NCI-H1930 (cell line): ENCODE results near the gene BMPR1B.

Source experiments
- DNase-seq, 2 experiments: peaks; one replicate each; lab custom pipeline; 2025; lab: John Stamatoyannopoulos, UW

BMPR1B gene

GRCh38 chr4:94757192-94758140 lies at the start of gene BMPR1B:
BMPR1B (plus strand) TSS chr4:94757955; CDS start chr4:95104425, 346,470 bp downstream.
- DNase-seq, result no peak

- DNase-seq, result no peak
Measured at GRCh38 chr4:94711635-94712034, 46.1 kb upstream of the BMPR1B start.

GRCh38 chr4:94714365-94715160 lies 43.2 kb upstream of the BMPR1B start:
- no peak for DNase-seq

- no peak for DNase-seq
Measured at GRCh38 chr4:94715726-94716125, 42.0 kb upstream of the BMPR1B start.

GRCh38 chr4:94721310-94721709 lies 36.4 kb upstream of the BMPR1B start:
- DNase-seq, result no peak

GRCh38 chr4:94722270-94722669 lies 35.5 kb upstream of the BMPR1B start:
- DNase-seq, result no peak

- no peak for DNase-seq
Measured at GRCh38 chr4:94722748-94723147, 35.0 kb upstream of the BMPR1B start.

GRCh38 chr4:94724016-94724790 lies 33.6 kb upstream of the BMPR1B start:
- DNase-seq, result no peak

- no peak for DNase-seq
Measured at GRCh38 chr4:94726524-94727123, 31.1 kb upstream of the BMPR1B start.

GRCh38 chr4:94728056-94728766 lies 29.5 kb upstream of the BMPR1B start:
- DNase-seq, result no peak

- no peak for DNase-seq
Measured at GRCh38 chr4:94732358-94732698, 25.4 kb upstream of the BMPR1B start.

- no peak for DNase-seq
Measured at GRCh38 chr4:94739741-94740140, 18.0 kb upstream of the BMPR1B start.

- DNase-seq, result no peak
Measured at GRCh38 chr4:94741304-94741703, 16.5 kb upstream of the BMPR1B start.

- DNase-seq, result no peak
Measured at GRCh38 chr4:94743838-94744237, 13.9 kb upstream of the BMPR1B start.

GRCh38 chr4:94744850-94745249 lies 12.9 kb upstream of the BMPR1B start:
- no peak for DNase-seq

GRCh38 chr4:94746746-94747145 lies 11.0 kb upstream of the BMPR1B start:
- no peak for DNase-seq

GRCh38 chr4:94758141-94758699 lies 465 bp downstream of the BMPR1B start:
- no peak for DNase-seq

- DNase-seq, result no peak
Measured at GRCh38 chr4:94758700-94759399, 1.1 kb downstream of the BMPR1B start.

- DNase-seq, result no peak
Measured at GRCh38 chr4:94759767-94760211, 2.0 kb downstream of the BMPR1B start.

- DNase-seq, result no peak
Measured at GRCh38 chr4:94762326-94762725, 4.6 kb downstream of the BMPR1B start.
